HG03103 (cell line): ENCODE measurements around the gene ABHD17A.

Experiments used
- ATAC-seq: cut with Tn5 transposase; IDR thresholded peaks from one replicate; pipeline ENCODE4 v1.9.1; 2021; ENCODE audit warnings: low read depth; ENCODE audit not compliant: unreplicated experiment

The ABHD17A gene

DNA sequence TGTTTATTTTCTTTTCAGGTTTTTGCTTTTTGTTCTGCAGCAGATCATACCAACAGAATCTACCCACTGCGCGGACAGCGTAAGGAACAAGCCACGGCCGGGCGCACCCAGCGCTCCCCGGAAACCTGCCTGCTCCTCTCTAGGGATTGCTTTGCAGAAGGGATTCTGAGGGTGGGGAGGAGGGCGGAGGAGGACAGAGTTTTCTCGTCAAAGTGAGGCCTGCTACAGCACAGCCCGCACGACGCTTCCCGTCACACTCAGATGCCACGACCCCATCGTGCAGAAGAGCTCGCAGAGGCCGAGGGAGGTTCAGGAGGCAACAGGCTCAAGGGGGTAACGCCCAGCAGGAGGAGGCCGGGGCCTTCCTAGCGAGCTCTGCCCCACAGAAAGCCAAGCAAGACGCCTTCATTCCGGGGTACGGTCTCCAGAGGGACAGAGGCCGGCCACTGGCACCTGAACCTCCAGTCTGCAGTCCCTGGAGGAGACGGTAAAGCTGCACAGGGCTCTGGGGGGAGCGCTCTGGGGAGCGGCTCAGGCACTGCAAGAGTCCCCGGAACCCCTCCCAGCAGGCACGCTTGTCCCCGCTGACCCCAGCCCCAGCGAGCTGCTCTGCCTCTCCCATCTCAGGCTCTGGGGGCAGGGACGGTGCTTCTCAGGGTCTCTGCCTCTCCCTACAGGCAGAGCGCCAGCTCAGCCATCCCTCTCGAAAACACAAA, 43.9 kb downstream of the ABHD17A start:
- ATAC-seq: no peak

- ATAC-seq: no peak
Observed at GRCh38 chr19:1840541-1841115, 44.7 kb downstream of the ABHD17A start.

DNA sequence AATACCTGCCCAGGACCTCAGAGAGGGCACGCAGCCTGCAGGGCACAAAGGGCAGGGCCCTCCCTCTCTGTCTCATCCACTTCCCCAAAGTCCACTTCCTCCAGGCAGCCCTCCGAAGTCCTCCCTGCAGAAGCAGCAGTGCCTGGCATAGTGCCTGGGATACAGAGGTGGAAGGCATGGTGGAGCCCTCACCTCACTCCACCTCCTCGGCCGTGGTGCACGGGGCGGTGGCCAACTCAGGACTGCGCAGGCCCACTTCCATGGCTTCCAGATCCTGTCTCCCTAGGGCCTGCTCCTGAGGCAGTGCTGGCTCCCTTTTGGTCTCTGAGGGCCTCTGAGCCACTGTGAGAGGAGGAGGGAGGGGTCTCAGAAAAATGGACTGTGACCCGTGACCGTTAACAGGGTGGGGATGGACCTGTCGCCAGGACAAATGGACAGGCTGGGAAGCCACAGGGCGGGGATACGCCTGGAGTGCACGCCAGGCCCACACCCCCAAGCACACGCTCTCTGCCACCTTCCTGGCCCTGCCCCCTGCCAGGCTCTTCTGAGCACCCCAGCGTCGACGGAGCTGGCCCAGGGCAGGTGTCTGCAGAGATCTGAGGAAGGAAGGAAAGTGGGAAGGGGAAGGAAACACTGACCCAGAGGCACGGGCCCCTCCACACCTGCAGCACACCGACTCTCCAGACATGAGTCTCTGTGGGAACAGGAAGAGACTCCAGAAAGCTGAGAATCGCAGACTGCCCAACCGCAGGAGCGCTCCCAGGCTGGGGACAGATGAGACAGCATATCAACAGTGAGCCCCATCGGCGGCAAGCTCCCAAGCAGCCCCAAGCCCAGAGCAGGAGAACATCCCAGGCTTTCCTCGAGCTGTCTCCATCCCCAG, 45.4 kb downstream of the ABHD17A start:
- no peak for ATAC-seq

- ATAC-seq: no peak
Observed at GRCh38 chr19:1837625-1838105, 47.6 kb downstream of the ABHD17A start.

- no peak for ATAC-seq
Observed at GRCh38 chr19:1837222-1837565, 48.1 kb downstream of the ABHD17A start.

- no peak for ATAC-seq
Observed at GRCh38 chr19:1836458-1837221, 48.7 kb downstream of the ABHD17A start.

- no peak for ATAC-seq
Observed at GRCh38 chr19:1833540-1833939, 51.8 kb downstream of the ABHD17A start.

DNA sequence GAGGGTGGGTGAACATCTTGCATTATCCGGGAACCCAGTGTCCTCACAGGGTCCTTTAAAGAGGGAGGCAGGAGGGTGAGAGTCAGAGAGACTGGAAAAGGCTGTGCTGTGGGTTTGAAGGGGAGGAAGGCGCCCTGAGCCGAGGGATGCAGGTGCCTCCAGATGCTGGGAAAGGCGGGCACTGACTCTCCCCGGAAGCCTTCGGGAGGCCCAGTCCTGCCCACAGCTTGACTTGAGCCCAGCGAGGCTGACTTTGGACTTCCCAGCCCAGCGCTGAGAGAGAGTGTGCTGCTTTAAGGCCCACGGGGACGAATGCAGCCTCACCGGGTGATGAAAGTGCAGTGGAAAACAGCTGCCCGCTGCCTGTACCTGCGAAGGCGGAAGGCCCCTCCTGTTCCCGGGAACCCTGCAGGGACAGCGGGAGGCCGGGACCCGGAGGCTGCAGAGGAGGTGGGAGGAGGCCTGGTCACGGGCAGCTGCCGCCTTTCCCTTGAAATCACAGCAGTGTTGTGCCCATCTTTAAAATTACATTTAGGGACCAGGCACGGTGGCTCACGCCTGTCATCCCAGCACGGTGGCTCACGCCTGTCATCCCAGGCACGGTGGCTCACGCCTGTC, 53.1 kb downstream of the ABHD17A start:
- no peak for ATAC-seq

GRCh38 chr19:1830978-1831377, 54.3 kb downstream of the ABHD17A start:
- ATAC-seq: no peak

DNA sequence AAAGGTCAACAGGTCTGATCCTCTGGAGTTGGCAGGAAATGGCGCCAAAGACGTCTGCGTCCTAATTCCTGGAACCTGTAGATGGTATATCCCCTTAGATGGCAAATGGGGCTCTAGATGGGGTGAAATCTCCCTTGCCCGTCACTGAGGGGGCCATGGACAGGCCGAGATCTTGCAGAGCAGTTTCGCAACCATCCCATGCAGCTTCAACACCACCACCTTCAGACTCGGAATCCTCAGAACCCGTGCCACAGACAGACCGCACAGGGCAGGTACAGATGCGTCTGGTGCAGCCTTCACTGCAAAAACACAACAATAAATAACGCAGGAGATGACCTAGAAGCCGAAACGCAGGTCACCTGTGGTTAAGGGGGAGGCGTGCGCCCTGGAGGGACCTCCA, 54.7 kb downstream of the ABHD17A start:
- no peak for ATAC-seq

DNA sequence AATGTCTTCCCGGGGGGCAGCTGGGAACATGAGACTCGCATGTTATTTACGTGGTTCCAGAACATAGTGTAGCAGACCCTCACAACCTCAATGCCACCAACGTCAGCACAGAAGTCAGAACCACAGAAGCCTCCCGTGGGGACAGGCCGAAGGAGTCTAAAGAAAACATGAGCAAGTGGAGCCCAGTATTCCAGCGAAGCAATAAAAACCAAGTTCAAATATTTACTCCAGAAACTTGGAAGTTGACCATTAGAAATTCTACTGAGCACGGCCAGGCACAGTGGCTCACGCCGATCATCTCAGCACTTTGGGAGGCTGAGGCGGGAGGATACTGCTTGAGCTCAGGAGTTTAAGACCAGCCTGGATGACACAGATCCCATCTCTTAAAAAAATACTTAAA, 55.3 kb downstream of the ABHD17A start:
- ATAC-seq: no peak

DNA sequence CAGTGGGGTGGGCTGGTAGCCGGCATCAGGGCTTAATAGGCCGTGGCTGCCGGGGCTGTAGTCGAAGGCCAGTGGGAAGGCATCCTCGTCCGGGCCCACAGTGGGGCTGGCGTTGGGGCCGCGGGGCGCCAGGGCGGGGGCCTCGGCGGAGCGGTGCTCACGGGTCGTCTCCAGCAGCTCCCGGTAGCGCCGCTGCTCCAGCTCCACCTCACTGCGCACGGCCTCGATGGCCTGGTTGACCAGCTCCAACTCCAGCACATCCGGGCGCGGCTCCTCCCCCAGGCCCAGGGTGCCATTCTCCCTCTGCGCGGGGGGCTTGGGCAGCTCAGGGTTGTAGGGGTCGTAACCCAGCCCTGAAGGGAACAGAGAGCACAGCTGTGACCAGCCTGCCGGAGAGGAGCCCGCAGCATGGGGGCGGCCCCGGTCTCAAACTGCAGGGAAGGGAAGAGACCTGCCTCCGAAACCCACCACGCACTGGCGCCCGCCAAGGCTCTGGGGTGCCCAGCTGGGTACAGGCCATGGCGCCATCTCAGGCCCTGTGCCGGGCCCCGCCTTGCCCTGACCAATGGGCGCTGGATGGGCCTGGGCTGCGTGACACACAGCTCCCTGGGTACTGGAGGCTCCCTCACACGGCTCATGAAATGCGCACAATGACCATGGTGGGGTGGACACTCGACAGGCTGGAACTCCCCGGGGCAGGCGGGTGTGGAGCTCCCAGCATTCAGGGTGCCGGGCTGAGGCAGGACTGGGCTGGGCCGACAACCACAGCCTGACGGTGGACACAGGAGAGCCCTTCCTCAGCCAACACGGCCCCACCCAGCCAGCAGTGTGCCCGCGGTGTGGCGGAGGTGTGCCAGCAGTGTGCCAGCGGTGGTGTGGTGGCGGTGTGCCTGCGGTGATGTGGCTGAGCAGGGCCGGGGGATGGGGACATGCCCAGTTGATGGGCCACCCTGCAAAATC, 56.7 kb downstream of the ABHD17A start:
- no peak for ATAC-seq

- ATAC-seq: no peak
Observed at GRCh38 chr19:1827566-1828278, 57.6 kb downstream of the ABHD17A start.
